HG03442 (cell line): Measurements from ENCODE around the gene SNAI1.
"Not testable (repeated sequence)": the region's sequence is repeated elsewhere in the genome, so short reads cannot be mapped to it uniquely, and the experiment has no call there.

Experiments used
- ATAC-seq: cut with Tn5 transposase; IDR thresholded peaks from one replicate; pipeline ENCODE4 v1.9.1; 2021; ENCODE audit warnings: mild to moderate bottlenecking, moderate library complexity; ENCODE audit not compliant: unreplicated experiment

Gene SNAI1

DNA sequence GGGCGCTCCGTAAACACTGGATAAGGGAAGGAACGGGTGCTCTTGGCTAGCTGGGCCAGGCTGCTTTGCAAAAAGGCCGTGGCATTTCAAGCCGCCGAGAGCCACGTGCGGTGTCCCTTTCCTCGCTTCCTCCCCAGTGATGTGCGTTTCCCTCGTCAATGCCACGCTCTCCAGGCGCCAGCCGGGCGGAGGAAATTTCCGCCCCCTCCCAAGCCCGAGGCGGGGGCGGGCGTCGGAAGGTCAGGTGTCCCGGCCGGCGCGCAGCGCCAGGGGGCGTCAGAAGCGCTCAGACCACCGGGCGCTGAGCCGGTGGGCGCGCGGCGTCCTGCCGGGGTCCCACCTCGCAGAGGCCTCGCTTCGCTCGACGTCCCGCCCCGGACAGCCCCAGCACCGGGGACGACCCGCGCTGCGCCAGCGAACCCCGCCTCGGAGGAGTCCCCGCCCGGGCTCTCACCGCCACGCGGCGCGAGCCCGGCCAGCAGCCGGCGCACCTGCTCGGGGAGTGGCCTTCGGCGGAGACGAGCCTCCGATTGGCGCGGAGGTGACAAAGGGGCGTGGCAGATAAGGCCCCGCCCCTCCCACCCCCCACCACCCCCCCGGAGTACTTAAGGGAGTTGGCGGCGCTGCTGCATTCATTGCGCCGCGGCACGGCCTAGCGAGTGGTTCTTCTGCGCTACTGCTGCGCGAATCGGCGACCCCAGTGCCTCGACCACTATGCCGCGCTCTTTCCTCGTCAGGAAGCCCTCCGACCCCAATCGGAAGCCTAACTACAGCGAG lies at the start of gene SNAI1:
Gene SNAI1 (plus strand): TSS at position 635 of the 777 bp plus-strand sequence. CDS start 80 bp downstream, at position 715.
- peak; percentile 78 for ATAC-seq

DNA sequence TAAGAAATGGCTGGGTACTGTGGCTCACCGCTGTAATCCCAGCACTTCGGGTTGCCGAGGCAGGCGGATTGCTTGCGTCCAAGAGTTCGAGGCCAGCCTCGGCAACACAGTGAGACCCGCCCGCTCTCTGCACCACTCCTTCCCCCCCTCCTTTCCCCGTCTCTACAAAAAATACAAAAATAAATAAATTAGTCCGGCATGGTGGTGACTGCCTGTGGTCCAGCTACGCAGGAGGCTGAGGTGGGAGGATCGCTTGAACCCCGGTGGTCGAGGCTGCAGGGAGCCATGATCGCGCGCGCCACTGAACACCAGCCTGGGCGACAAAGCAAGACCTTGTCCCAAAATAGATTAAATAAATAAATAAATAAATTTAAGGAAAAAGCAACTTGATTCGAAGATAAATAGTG lies 47.0 kb upstream of the SNAI1 start:
- no peak for ATAC-seq

DNA sequence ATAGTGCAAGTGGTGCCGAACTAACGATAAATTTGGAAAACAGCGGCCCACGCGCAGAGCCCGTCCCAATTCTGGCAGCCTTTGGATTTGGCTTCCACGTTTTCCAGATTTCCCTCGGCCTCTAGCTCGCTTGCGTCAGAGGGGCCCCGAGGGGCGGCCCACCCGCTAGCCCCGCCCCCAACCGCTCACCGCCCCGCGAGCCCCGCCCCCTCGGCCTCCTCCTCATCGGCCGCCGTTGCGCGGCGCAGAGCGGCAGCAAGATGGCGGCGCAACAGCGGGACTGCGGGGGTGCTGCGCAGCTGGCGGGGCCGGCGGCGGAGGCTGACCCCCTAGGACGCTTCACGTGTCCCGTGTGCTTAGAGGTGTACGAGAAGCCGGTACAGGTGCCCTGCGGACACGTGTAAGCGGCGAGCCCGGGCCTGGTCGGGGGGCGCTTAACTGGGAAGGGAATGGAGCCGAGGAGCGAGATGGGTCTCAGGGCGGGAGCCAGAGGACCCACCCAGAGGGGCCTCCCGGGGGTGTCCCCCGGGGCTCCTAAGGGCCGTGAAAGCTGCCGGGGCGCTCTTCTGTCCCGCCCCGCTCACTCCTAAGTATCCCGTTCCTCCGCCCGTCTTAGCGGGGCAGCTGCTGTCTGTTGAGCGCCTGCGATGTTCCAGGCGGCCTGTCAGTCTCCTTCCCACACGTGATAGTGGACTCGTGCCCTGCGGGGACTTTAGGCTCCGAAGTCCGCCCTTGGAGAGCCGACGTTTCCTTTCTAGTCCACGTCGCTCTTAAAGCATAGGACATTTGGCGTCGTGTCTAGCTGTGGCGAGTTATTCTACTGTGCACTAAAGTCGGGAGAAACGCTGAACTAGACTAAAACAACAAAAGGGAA lies 46.4 kb upstream of the SNAI1 start, which contains the start of gene RNF114:
Gene RNF114 (plus strand): TSS at position 245 of the 874 bp plus-strand sequence. CDS start 16 bp downstream, at position 261.
- ATAC-seq, result peak; percentile 72

DNA sequence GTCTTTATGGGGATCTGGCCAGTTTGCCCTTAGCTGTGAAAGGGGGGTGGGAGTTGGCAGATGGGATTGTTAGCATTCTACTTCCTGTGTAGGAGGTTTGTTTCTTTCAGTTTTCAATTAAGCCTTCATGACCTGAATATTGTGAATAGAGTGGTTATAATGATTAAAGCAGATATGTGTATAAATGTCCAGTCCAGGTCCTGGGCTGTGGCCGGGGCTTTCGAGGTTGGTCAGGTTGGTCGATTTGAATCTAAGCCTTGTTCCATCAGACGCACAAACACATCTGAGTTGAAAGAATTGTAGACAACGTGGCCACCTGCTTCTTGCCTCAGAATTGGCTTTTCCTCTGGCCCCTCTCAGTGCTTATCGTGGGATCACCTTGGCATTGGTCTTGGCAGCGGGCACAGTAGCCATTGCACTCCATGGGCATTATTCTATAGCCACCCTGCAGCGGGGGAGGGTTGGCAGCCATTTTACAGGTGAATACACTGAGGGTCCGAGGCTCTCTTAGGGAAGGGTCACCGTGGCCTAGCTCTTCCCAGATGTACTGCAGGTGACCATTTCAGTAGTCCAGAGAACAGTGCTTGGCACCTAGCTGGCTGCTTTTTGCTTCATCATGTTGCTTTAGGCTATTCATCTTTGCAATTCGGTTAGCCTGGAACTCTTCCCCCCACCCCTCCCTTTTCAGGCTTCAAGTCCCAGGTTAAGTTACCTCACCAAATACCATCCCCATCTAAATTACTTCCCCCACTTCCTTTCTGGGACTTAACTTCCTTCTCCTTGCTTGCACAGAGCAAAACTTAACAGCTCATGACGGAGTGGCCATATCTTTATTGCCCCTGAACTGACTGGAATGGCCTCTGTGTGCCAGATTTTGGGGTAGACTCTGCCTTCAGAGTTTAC lies 45.5 kb upstream of the SNAI1 start:
- ATAC-seq, result no peak

DNA sequence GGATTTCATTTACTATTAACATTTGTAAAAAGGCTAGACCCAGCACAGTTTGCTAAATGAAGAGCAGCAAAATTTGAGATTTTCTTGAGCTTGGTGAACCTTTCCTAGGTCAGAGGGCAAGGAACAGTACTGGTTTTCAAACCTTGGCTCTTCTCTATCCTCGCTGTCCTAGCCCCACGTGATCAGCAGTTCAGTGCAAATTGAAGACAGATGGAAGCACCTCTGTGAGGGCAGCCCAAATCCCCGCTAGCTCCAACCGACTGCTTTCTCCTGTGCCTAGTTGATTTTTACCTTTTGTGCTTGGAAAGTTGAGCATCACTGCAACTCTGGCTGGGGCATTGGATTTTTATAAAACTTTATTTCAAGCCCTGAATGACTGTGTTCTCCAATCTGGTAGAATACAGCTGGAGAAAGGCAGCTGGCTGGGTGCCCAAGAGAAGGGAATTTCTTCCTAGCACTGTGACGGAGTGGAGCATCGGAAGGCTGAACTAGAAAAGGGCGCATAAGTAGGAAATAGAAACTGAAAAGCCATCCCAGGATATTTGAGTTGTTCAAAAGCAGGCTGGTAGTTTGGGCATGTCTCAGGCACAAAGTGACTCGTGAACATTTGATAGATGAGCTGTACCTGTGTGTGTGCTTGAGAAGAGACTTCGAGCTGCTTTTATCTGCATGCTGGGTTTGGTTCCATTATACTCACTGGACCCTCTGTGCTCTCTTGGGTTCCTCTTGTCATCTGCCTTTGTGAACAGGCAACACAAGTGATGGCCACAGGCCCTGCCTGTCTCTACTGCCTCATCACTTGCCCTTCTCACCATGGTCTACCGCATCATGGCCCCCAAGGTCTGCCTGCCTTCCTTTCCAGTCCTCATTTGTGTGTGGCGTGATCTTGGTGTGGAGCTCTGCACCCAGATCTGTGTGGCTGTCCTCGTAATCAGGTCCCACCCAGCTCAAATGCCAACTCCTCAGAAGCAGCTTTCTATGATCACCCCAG lies 44.3 kb upstream of the SNAI1 start:
- ATAC-seq, result no peak

DNA sequence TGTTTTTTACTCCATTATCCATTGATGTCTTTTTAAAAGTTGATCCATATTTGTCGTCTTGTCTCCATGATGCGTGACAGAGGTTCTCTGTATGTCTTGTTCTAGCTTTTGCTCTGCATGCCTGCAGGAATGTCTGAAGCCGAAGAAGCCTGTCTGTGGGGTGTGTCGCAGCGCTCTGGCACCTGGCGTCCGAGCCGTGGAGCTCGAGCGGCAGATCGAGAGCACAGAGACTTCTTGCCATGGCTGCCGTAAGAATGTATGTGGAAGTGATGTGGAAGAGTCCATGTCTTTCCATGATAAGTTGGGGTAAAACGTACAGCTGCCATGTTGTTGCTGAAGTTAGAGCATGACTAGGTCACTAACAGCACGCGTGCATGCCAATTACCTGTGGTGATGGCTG lies 41.3 kb upstream of the SNAI1 start:
- no peak for ATAC-seq

DNA sequence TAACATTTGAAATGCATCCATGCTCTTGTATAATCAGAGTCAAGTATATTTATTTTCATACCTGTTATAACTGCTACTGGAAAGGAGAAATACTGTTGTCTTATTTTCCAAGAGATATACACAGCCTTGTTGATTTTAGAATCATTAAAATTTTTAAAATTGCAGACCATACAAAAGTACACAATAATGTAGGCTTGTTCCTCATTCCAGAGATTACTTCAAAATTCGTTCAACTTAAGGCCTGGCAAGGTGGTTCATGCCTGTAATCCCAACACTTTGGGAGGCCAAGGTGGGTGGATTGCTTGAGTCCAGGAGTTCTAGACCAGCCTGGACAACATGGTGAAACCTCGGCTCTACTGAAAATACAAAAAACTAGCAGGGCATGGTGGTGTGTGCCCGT lies 40.5 kb upstream of the SNAI1 start:
- ATAC-seq, result no peak

DNA sequence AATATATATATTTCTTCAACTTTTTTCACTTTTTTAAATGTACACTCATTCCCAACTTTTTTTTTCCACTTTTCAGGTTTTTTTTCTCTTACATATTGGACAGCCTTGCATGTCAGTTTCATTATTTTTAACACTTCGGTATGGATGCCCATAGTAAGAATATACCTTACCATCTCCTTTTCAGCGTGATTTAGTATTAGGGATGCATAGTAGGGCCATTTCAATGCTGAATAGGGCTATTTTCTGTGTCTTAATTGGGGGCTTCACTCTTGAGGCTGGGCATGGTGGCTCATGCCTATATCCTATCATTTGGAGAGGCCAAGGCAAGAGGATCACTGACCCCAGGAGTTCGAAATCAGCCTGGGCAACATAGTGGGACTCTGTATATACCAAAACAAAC lies 39.8 kb upstream of the SNAI1 start:
- ATAC-seq, result no peak

DNA sequence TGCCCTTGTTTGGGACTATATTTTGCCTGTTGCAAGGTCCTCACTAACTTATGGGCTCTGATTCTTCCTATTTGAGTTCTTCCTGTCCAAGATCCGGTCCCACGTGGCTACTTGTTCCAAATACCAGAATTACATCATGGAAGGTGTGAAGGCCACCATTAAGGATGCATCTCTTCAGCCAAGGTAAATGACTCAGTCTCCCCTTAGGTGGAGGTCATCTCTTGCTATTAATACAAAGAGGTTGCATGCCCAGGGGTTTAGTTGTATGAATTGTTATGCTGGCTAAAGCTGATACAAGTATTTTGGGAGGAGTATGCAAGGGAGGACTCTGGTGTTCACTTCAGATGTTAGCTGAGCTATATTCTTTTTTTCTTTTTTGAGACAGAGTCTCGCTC lies 37.5 kb upstream of the SNAI1 start:
- no peak for ATAC-seq

DNA sequence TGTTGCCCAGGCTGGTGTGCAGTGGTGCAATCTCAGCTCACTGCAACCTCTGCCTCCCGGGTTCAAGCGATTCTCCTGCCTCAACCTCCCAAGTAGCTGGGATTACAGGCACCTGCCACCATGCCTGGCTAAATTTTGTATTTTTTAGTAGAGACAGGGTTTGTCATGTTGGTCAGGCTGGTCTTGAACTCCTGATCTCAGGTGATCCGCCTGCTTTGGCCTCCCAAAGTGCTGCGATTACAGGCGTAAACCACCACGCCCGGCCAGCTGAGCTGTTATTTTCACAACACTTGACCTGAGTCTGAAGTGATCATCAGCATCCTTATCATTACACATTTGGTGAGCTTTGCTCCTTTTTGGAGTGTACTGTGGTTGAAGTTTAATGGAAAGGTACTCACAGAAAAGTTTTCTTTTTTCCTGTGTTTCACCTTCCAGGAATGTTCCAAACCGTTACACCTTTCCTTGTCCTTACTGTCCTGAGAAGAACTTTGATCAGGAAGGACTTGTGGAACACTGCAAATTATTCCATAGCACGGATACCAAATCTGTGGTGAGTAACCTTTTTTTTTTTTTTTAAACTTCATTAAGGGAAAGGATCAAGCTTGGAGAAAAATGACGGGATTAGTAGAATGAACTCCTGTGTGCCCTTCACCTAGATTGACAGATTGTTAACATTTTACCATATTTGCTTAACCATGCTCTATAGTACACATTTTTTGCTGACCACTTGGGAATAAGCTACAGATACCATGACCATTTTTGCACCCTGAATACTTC lies 36.9 kb upstream of the SNAI1 start:
- ATAC-seq, result no peak

DNA sequence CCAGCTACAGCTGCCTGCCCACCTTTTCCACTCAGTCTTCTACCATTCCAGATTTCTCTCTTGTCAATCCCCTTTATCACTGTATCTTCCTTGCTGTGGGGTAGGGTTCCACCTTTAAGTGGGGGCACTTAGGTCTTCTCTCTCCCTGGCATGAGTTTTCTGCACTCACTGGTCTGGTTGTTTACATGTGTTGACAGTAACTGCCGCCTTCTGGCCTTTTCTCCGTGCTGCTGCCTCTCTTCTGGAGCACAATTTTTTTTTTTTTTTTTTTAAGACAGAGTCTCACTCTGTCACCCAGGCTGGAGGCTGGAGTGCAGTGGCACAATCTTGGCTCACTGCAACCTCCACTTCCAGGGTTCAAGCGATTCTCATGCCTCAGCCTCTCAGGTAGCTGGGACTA lies 34.6 kb upstream of the SNAI1 start:
- ATAC-seq, result no peak

DNA sequence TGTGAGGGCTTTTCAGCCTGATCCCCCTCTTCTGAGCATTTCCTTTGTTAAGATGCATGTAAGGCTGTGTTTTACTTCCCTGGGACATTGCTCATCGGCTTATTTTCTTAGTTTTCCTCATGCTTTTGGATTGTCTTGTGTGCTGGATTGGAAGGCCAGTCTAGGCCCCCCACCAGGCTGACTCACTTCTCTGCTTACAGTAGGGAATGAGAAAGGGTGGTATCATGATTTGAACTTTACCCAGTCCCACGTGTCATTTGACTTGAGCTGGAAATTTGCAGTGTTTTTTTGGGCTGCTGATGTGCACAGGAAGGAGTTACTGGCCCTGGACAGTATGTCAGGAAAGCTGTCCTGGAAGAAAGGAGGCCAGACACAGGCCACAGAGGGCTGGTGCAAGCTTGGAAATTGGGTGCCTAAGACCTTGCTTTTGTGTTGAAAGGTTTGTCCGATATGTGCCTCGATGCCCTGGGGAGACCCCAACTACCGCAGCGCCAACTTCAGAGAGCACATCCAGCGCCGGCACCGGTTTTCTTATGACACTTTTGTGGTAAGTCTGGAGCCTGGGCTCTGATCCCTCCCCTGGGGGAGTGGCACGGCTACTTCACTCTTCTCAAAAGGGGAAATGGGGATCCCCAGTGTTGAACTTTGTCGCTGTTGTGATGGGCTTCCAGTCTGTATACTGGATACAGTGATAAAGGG lies 33.8 kb upstream of the SNAI1 start:
- no peak for ATAC-seq

DNA sequence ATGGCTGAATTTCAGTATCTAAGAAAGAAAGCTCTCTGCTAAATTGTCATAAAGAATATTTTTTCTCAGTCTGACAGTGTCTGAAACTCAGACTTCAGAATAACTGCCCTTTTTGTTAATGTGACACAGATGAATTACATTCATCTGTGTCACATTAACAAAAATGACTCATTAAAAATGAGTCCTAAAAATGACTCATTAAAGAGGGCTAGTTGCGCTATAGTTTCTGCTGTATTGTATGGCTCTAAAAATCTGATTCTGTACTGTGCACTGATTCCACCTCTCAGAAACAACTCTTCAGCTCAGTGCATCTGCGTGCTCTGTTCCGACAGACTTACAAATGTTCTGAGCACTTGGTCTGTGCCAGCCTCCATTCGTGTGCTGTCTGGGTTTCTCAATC lies 31.6 kb upstream of the SNAI1 start:
- ATAC-seq, result no peak

DNA sequence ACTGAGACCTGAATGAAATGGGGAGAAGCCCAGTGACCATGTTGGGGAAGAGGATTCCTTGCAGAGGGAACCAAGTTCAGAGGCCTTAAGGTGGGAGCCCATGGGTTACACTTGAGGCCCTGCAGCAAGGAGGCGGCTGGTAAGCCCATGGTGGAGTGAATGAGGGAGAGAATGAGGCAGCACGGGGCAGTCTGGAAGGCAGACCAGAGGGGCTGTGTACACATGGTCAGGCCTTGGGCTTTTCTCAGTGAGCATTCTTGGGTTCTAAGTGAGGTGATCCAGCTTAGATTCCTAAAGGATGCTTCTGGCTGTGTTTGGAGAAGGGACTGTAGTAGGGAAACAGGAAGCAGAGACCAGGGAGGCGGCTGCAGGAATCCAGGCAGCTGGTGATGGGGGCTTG lies 27.6 kb upstream of the SNAI1 start:
- no peak for ATAC-seq

DNA sequence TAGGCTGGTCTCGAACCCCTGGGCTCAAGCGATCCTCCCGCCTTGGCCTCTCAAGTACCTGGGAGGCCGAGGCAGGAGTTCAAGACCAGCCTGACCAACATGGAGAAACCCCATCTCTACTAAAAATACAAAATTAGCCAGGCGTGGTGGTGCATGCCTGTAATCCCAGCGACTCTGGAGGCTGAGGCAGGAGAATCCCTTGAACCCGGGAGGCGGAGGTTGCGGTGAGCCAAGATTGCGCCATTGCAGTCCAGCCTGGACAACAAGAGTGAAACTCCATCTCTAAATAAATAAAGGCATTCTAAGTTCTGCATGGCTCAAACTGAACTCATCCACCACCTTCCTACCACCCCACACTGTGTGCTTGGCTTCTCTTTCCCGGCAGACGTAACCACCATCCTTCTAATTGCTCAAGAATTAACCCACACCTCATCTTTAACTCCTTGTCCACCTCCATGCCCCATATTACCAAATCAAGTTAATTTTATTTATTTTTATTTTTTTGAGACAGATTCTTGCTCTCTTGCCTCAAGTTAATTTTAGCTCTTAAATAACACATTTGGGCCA lies 26.9 kb upstream of the SNAI1 start:
- ATAC-seq, result not testable (repeated sequence)

DNA sequence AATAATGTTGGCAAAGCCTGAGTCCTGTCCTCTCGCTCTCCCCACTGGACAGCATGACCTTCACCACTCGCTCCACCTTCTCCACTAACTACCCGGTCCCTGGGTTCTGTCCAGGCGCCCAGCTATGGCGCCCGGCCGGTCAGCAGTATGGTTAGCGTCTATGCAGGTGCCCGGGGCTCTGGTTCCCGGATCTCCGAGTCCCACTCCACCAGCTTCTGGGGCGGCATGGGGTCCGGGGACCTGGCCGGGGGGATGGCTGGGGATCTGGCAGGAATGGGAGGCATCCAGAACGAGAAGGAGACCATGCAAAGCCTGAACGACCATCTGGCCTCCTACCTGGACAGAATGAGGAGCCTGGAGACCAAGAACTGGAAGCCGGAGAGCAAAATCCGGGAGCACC lies 26.1 kb upstream of the SNAI1 start:
- no peak for ATAC-seq

DNA sequence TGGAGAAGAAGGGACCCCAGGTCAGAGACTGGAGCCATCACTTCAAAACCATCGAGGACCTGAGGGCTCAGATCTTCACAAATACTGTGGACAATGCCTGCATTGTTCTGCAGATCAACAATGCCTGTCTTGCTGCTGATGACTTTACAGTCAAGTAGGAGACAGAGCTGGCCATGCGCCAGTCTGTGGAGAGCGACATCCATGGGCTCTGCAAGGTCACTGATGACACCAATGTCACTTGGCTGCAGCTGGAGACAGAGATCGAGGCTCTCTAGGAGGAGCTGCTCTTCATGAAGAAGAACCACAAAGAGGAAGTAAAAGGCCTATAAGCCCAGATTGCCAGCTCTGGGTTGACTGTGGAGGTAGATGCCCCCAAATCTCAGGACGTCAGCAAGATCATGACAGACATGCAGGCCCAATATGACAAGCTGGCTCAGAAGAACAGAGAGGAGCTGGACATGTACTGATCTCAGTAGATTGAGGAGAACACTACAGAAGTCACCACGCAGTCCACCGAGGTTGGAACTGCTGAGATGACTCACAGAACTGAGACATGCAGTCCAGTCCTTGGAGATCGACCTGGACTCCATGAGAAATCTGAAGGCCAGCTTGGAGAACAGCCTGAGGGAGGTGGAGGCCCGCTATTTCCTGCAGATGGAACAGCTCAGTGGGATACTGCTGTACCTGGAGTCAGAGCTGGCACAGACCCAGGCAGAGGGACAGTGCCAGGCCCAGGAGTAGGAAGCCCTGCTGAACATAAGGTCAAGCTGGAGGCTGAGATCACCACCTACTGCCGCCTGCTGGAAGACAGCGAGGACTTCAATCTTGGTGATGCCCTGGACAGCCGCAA lies 25.5 kb upstream of the SNAI1 start:
- not testable (repeated sequence) for ATAC-seq
